Bone marrow (tissue), 2 donors: ENCODE measurements around the gene PRR5.

Experiments used
- DNase-seq, 2 donors: peaks; one replicate each; lab custom pipeline; 2025; lab: John Stamatoyannopoulos, UW

PRR5 gene

GRCh38 chr22:44755417-44755816 lies 53.4 kb downstream of the PRR5 start:
- no peak for DNase-seq

GRCh38 chr22:44755956-44756361 lies 54.0 kb downstream of the PRR5 start:
- no peak for DNase-seq

GRCh38 chr22:44758344-44758973 lies 56.5 kb downstream of the PRR5 start:
- DNase-seq, result no peak

GRCh38 chr22:44759001-44759400 lies 57.0 kb downstream of the PRR5 start:
- no peak for DNase-seq

GRCh38 chr22:44759430-44760310 lies 57.7 kb downstream of the PRR5 start:
- no peak for DNase-seq

- no peak for DNase-seq
Measured at GRCh38 chr22:44760476-44760875, 58.5 kb downstream of the PRR5 start.

- no peak for DNase-seq
Measured at GRCh38 chr22:44761025-44761424, 59.0 kb downstream of the PRR5 start.

GRCh38 chr22:44764373-44764772 lies 62.4 kb downstream of the PRR5 start:
- no peak for DNase-seq

GRCh38 chr22:44764974-44765373 lies 63.0 kb downstream of the PRR5 start:
- no peak for DNase-seq

- no peak for DNase-seq
Measured at GRCh38 chr22:44765571-44766285, 63.7 kb downstream of the PRR5 start.

GRCh38 chr22:44773082-44773481 lies 71.1 kb downstream of the PRR5 start:
- no peak for DNase-seq

- no peak for DNase-seq
Measured at GRCh38 chr22:44775862-44776261, 73.9 kb downstream of the PRR5 start.

GRCh38 chr22:44776605-44777363 lies 74.8 kb downstream of the PRR5 start:
- DNase-seq, result no peak

- DNase-seq, result no peak
Measured at GRCh38 chr22:44777364-44777755, 75.4 kb downstream of the PRR5 start.

GRCh38 chr22:44780876-44781449 lies 79.0 kb downstream of the PRR5 start:
- no peak for DNase-seq

- DNase-seq, result no peak
Measured at GRCh38 chr22:44782363-44782963, 80.5 kb downstream of the PRR5 start.

- no peak for DNase-seq
Measured at GRCh38 chr22:44783091-44783490, 81.1 kb downstream of the PRR5 start.

GRCh38 chr22:44783581-44783980 lies 81.6 kb downstream of the PRR5 start:
- DNase-seq, result no peak

- no peak for DNase-seq
Measured at GRCh38 chr22:44786136-44786535, 84.1 kb downstream of the PRR5 start.

GRCh38 chr22:44786610-44787009 lies 84.6 kb downstream of the PRR5 start:
- no peak for DNase-seq
